GM19467 (cell line): Measurements from ENCODE around the gene PREB.
"Not testable (repeated sequence)": the region's sequence is repeated elsewhere in the genome, so short reads cannot be mapped to it uniquely, and the experiment has no call there.

ENCODE experiments used
- ATAC-seq: cut with Tn5 transposase; IDR thresholded peaks from one replicate; pipeline ENCODE4 v1.9.1; 2021; ENCODE audit warnings: mild to moderate bottlenecking, moderate library complexity; ENCODE audit not compliant: unreplicated experiment

PREB gene

DNA sequence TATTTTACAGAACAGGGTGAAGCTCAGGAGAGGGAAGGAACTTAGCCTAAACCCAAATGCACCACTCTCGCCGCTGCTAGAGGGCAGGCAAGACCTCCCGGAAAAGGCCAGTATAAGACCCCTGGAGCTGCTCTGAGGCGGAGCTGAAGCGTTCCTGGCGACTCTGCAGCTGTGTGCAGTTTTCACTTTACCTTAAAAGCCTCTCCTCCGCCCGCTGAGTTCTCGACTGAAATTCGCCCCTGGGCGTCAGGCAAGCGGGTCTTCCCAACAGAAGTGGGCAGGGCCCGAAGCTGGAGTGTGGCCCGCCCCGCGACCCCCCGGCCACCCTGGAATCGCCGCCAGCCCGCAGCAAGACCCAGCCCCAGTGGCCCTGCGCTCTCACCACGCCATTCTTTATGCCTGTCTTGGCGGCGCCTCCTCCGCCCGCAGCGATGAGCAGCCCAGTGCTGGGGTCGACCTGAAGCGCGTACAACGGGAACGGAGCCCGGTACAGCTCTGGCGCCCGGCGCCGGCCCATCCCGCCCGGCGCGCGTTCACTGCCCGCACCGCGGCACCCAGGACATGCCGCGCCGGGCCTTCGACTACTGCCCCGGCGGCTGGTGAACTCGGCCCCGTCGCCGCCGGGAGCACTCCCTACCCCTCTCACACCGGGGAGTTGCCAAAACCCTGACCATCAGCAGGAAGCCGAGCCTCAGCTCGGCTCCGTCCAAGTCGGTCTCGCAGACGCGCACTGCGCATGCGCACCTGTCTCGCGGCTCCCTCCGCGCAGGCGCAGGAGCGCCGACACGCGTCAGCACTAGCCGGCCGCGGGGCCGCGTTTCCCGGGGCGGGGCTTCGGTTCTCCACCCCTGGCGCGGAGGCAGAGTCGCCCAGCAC lies at the start of gene PREB:
Gene PREB, minus strand, starts transcription at position 732 of the 876 bp plus-strand sequence. Its CDS starts 215 bp downstream, at position 517.
- ATAC-seq: peak; percentile 83

DNA sequence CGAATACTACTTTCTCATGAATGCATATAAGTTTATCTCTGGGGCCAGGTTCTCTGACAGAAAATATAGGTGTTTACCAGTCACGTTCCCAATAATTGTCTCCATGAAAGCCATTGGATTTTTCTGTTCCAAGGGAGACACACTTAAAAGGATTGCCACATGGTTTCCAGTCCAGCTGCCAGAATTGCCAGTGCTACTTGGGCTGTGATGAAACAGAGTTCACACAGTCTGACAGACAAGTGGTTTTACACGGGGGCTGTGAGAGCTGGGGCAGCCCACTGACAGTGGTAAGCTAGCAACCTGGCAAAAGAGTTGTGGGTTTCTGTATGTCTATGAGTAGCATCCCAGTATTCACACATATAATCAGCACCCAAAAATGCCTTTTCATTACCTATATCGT lies 49.7 kb upstream of the PREB start:
- ATAC-seq: no peak

DNA sequence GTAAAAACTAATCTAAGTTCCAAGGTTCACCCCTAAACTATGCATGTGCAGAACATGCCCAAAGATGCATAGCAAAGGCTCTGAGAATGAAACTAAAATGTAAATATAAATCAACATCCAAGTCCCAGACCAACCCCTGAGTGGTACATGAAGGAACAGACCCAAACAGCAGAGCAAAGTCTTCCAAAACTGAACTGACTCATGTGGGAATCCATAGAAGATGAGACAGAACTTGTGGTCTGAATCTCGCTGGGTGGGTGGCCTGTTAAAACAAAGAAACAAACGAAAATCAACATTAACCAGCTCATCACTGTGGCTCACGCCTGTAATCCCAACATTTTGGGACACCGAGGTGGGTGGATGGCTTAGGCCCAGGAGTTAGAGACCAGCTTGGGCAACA lies 47.9 kb upstream of the PREB start:
- ATAC-seq: no peak

GRCh38 chr2:27179344-27180000 lies 45.0 kb upstream of the PREB start:
- ATAC-seq: no peak

DNA sequence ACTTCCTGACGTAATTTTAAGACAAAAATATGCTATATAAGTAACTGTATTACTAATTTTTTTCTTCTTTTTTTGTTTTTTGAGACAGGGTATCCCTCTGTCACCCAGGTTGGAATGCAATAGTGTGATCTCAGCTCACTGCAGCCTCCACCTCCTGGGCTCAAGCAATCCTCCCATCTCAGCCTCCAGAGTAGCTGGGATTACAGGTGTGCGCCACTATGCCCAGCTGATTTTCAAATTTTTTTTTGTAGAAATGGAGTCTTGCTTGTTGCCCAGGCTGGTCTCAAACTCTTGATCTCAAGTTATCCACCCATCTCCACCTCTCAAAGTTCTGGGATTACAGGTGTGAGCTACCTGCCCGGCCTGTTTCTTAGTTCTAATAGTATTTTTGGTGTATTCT lies 44.0 kb upstream of the PREB start:
- ATAC-seq: no peak

DNA sequence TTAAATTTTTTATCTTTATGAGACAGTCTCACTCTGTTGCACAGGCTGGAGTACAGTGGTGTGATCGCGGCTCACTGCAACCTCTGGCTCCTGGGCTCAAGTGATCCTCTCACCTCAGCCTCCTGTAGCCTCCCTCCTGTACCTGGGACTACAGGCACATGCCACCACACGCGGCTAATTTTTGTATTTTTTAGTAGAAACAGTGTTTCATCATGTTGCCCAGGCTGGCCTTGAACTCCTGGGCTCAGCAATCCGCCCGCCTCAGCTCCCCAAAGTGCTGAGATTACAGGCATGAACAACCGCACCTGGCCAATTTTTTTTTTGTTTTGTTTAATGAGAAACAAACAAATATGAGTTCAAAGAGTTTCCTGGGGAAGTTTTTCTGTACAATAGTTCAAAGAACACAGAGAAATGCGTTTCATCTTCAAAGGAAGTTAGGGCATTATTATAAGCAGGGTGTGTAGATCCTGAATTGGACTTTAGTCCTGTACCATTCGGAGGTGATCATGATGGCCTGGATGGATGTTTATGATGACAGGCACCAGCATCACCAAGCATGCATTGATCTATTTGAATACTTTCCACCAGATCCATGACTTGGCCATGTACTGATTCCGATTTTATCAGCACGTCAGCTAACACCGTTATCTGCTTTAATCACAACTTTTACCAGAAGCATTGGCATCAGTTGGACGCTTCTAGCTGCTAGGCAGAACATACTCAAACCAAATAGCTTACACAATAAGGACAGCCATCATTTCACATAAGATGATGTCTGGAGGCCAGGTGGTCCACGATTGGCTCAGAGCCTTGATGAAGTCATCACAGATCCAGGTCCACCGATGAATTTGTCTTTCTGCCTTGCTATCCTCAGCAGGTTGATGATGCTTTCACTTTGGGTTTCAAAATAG lies 43.3 kb upstream of the PREB start:
- no peak for ATAC-seq

GRCh38 chr2:27175781-27176180 lies 41.3 kb upstream of the PREB start:
- ATAC-seq: not testable (repeated sequence)

GRCh38 chr2:27175330-27175729 lies 40.9 kb upstream of the PREB start:
- ATAC-seq: no peak

DNA sequence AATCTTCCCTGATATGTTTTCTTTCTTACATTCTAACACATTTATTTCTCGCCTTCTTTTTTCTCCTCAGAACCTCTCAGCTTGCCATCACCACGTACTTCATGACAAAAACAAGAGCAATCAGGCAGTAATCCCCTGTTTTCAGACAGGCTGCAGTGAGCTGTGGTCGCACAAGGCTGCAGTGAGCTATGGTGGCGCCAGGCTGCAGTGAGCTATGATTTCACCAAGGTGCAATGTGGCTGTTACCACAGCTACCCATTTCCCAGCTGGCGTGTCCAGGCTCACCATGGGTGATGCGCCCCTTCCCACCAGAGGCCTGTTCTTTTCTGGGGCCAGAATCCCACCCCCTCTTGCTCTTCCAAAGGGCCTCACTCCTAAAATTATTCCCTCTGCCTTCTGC lies 40.2 kb upstream of the PREB start:
- ATAC-seq: no peak

DNA sequence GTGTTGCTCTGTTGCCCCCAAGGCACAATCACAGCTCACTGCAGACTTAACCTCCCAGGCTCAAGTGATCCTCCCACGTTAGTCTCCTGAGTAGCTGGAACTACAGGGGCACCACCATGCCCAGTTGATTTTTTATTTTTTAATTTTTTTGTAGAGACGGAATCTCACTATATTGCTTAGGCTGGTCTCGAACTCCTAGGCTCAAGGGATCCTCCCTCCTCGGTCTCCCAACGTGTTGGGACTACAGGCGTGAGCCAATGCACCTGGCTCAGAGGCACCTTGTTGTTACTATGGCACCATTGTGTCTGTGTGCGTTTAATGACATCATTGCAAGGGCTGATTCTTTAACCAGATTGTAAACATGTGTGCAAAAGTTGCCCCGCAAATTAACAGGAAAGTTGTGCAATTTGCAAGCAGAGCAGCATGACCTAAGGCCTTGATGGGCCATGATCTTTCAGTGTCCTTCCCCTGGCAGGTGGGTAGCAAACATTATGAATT lies 37.0 kb upstream of the PREB start:
- ATAC-seq: no peak

GRCh38 chr2:27170581-27171337 lies 36.3 kb upstream of the PREB start:
- ATAC-seq: no peak

GRCh38 chr2:27164960-27165763 lies 30.7 kb upstream of the PREB start:
- ATAC-seq: peak; percentile 58

- no peak for ATAC-seq
Observed at GRCh38 chr2:27162151-27163121, 28.0 kb upstream of the PREB start.

DNA sequence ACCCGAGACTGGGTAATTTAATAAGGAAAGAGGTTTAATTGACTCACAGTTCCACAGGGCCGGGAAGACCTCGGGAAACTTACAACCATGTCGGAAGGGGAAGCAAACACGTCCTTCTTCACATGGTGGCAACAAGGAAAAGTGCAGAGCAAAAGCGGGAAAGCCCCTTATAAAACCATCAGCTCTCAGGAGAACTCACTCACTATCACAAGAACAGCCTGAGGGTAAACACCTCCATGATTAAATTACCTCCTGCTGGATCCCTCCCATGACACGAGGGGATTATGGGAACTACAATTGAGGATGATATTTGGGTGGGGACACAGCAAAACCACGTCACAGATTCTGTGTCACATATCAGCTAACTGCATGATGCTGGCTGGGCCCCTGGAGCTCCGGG lies 25.8 kb upstream of the PREB start:
- ATAC-seq: no peak

DNA sequence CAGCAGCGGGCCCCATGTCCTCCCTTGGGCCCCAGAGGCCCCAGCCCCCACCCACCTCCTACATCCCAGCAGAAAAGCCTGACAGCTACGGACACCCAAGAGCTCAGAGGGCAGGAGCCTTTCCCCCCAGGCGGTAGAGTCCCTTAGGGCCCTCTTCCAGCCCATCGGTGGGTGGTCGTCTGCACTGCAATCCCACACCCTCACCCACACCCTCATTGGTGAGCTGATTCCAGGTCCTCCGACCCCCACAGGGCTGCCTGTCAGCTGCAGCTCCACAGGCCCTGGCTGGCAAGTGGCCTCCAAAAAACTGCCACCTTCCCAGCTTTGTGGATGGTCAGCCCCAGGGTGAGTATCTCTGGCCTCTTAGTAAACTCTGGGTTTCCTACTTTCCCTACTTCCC lies 24.8 kb upstream of the PREB start:
- no peak for ATAC-seq

DNA sequence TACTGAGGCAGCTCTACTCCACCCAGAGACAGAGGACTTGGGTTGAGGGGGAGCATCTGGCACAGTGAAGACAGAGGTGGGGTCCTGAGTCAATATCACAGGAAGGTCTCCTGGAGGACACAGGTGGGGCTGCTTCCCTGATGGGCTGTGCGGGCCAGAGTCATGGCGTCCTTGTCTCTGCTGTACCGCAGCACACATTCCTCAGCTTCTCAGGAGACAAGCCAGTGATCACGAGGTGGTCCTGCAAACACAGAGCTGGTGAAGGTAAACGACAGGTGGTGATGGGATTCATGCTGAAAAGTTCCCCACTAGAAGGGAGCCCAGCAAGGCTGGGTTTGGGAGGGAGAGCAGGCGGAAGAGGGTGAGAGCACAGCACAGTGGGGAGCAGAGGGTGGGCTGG lies 24.0 kb upstream of the PREB start:
- no peak for ATAC-seq

- ATAC-seq: no peak
Observed at GRCh38 chr2:27155069-27155520, 20.7 kb upstream of the PREB start.

GRCh38 chr2:27154488-27154887 lies 20.1 kb upstream of the PREB start:
- ATAC-seq: no peak
